ENCODE results near the gene ANXA2. TPM values are rescaled to one million over a fixed set of nuclear protein-coding genes. Genes with fewer than 3 reads are reported as not detected.
A peak's percentile ranks its signal among the peaks of the same experiment; 100 is the strongest.
"Not testable (repeated sequence)": the region's sequence is repeated elsewhere in the genome, so short reads cannot be mapped to it uniquely, and the experiment has no call there.

Gene ANXA2
- total RNA-seq, 1 experiment from 2014 or later, result 3,998 TPM

- in situ Hi-C loops (cut with HindIII; ENCODE audit: low pct_unique_long_range_greater_than_20kb, low sequenced_read_pairs), result no loop called here
- no peak for DNase-seq (ENCODE audit: low read depth)
Measured at GRCh38 chr15:60376677-60377095, 21.1 kb downstream of the ANXA2 start.

GRCh38 chr15:60375306-60375705 is 22.5 kb downstream of the ANXA2 start:
- in situ Hi-C loops (cut with HindIII; ENCODE audit: low pct_unique_long_range_greater_than_20kb, low sequenced_read_pairs), result no loop called here
- no peak for DNase-seq (ENCODE audit: low read depth)

- peak; percentile 99 for DNase-seq (ENCODE audit: low read depth)
- in situ Hi-C loops (cut with HindIII; ENCODE audit: low pct_unique_long_range_greater_than_20kb, low sequenced_read_pairs), result no loop called here
Measured at GRCh38 chr15:60374628-60375081, 23.1 kb downstream of the ANXA2 start.

DNA sequence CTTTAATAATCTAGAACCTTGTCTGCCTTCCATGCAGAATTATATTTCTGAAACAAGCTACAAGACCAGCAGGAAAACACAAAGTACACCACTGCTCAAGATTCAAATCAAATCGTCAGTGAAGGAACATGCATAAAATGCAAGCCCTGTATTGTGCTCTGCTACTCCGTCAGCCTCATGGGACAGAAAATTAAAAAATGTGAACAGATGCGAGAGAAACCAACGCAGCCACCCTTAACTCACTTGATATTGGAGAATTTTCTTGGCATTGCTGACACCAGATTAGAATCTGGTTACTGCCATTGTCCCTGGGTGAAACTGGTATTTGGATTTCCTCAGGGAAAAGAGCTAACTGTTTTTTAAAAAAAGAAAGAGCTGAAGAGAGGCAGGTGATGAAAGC is 23.6 kb downstream of the ANXA2 start:
- no peak for DNase-seq (ENCODE audit: low read depth)
- in situ Hi-C loops (cut with HindIII; ENCODE audit: low pct_unique_long_range_greater_than_20kb, low sequenced_read_pairs), result no loop called here

- in situ Hi-C loops (cut with HindIII; ENCODE audit: low pct_unique_long_range_greater_than_20kb, low sequenced_read_pairs), result no loop called here
- DNase-seq (ENCODE audit: low read depth), result no peak
Measured at GRCh38 chr15:60373745-60374144, 24.0 kb downstream of the ANXA2 start.

DNA sequence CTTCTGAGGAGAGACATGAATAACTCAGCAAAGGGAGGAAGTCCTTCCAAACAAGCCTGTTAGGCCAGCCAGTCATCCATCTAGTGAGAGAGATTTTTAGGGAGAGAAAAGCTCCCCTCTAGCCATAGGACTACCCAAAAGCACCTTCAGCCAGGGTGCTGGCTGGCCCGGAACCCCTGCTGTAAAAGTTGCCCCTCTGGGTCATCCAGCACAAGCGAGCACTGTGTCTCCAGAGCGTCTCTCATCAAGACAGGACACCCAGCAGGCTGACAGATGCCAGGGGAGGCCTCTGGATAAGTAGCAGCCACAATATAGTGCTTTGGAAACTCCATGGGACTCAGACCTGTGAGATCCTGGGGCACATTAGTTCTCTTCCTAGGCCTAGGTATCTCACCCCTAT is 24.5 kb downstream of the ANXA2 start:
- no peak for DNase-seq (ENCODE audit: low read depth)
- in situ Hi-C loops (cut with HindIII; ENCODE audit: low pct_unique_long_range_greater_than_20kb, low sequenced_read_pairs), result no loop called here

GRCh38 chr15:60372756-60373155 is 25.0 kb downstream of the ANXA2 start:
- DNase-seq (ENCODE audit: low read depth), result no peak
- in situ Hi-C loops (cut with HindIII; ENCODE audit: low pct_unique_long_range_greater_than_20kb, low sequenced_read_pairs), result no loop called here

GRCh38 chr15:60372227-60372626 is 25.6 kb downstream of the ANXA2 start:
- in situ Hi-C loops (cut with HindIII; ENCODE audit: low pct_unique_long_range_greater_than_20kb, low sequenced_read_pairs), result no loop called here
- no peak for DNase-seq (ENCODE audit: low read depth)

DNA sequence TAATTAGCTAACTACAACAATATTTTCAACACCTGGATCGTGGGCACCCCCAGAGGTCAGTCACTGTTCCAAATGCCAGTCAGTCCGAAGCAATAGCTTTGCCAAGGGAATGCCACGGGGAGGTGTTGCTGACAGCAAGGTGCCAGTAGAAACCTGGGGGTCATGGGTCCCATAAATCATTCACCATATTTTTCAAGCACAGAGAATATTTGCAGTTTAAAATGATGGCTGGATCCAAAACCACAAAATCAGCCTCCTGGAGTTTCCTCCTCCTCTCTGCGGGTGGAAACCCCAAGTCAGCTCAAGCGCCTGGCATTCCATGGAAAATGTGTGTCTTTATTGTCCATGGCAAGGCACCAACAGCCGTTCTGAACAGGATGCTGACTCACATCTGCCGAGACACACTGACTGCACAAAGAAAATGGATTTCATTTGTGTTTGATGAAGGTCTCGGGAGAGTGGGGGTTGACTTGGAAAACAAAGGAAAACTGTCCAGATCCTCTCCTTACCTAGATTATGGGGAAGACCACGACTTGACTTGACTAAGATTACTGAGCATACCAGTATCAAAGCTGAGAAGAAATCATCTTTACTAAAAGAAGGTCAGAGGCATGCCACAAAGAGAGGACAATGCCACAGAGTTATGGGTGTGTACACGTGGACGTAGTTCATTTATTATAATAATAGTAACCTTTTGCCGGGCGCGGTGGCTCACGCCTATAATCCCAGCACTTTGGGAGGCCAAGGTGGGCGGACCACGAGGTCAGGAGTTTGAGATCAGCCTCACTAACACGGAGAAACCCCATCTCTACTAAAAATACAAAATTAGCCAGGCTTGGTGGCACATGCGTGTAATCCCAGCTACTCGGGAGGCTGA is 26.4 kb downstream of the ANXA2 start:
- in situ Hi-C loops (cut with HindIII; ENCODE audit: low pct_unique_long_range_greater_than_20kb, low sequenced_read_pairs), result no loop called here
- DNase-seq (ENCODE audit: low read depth), result peak; percentile 99

GRCh38 chr15:60370869-60371136 is 27.0 kb downstream of the ANXA2 start:
- DNase-seq (ENCODE audit: low read depth), result no peak
- in situ Hi-C loops (cut with HindIII; ENCODE audit: low pct_unique_long_range_greater_than_20kb, low sequenced_read_pairs), result no loop called here

DNA sequence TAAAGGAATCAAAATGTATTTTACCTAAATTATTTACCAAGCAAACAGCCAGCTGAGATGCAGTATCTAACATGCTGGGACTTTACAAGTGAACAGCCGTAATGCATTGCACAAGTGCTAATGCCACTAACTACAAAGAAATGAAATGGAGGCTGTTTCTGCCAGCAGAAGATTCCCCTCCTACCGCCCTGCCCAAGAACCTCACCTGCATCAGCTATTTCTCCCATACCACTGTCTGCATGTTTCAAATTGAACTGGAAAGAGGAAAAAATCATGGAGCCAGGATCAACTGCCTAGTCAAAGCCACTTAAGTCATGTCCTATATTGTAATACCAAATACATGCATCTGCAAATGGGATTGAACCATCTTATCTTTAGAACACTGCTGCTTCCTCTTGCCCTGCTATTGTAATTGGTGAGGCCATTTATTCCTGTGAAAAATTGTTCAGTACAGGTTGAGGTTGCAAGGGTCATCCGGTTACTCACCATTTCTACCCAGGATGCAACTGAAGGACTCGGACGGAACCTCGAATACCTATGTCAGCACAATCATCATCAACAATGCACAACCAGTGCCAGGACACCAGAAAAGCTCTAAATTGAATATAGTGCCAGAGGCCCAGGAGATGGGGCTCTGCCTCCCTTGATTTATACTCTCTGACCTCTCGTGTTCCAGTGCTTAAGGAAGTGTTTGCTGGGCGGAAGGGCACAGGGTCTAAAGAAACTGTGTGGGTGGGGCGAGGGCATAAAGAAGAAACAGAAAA is 27.5 kb downstream of the ANXA2 start:
- DNase-seq (ENCODE audit: low read depth), result peak; percentile 83
- in situ Hi-C loops (cut with HindIII; ENCODE audit: low pct_unique_long_range_greater_than_20kb, low sequenced_read_pairs), result no loop called here

- in situ Hi-C loops (cut with HindIII; ENCODE audit: low pct_unique_long_range_greater_than_20kb, low sequenced_read_pairs), result no loop called here
- no peak for DNase-seq (ENCODE audit: low read depth)
Measured at GRCh38 chr15:60369696-60370095, 28.1 kb downstream of the ANXA2 start.

DNA sequence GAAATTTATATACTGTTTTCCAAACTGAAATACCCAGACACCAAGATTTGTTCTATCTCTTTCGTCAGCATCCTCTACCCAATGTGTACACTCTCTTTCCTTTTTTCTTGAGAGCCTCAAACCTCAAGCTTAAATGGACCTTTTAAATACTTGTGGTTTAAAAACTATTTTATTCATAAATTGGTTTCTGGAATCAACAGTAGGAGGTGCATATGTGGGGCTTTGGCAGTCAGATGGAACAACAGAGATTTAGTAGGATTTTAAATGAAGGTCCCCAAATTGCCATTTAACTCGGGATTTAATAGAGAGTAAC is 33.2 kb downstream of the ANXA2 start:
- in situ Hi-C loops (cut with HindIII; ENCODE audit: low pct_unique_long_range_greater_than_20kb, low sequenced_read_pairs), result no loop called here

GRCh38 chr15:60363903-60364611 is 33.7 kb downstream of the ANXA2 start:
- DNase-seq (ENCODE audit: low read depth), result no peak
- in situ Hi-C loops (cut with HindIII; ENCODE audit: low pct_unique_long_range_greater_than_20kb, low sequenced_read_pairs), result no loop called here

More for the DNA sequence above, 33.2 kb downstream of the ANXA2 start:
- DNase-seq (ENCODE audit: low read depth), result no peak

DNA sequence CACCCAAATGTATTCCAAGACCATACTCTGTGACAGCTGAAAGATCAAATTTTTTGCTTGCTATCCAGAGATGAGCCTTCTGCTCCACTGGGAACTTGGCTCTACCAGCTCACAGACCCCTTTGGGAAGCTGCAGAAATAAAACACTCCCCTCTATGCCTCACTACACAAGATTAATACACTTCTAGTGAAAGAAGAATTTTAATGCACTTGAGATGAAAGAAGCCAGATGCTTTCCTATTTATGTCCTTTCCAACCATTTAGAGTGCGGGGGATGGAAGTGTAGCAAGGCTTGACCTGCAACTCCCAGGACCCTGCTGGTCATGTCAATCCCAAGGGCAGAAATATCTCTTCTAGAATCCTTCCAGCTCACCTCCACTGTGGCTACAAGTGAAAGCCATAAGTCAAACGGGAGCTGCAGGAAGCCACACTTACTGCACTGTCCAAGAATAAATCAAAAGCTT is 34.7 kb downstream of the ANXA2 start:
- no peak for DNase-seq (ENCODE audit: low read depth)
- in situ Hi-C loops (cut with HindIII; ENCODE audit: low pct_unique_long_range_greater_than_20kb, low sequenced_read_pairs), result no loop called here

GRCh38 chr15:60362321-60363086 is 35.3 kb downstream of the ANXA2 start:
- peak; percentile 53 for DNase-seq (ENCODE audit: low read depth)
- in situ Hi-C loops (cut with HindIII; ENCODE audit: low pct_unique_long_range_greater_than_20kb, low sequenced_read_pairs), result no loop called here

- DNase-seq (ENCODE audit: low read depth); in situ Hi-C loops (cut with HindIII; ENCODE audit: low pct_unique_long_range_greater_than_20kb, low sequenced_read_pairs): not testable (repeated sequence)
Measured at GRCh38 chr15:60359738-60360137, 38.0 kb downstream of the ANXA2 start.

DNA sequence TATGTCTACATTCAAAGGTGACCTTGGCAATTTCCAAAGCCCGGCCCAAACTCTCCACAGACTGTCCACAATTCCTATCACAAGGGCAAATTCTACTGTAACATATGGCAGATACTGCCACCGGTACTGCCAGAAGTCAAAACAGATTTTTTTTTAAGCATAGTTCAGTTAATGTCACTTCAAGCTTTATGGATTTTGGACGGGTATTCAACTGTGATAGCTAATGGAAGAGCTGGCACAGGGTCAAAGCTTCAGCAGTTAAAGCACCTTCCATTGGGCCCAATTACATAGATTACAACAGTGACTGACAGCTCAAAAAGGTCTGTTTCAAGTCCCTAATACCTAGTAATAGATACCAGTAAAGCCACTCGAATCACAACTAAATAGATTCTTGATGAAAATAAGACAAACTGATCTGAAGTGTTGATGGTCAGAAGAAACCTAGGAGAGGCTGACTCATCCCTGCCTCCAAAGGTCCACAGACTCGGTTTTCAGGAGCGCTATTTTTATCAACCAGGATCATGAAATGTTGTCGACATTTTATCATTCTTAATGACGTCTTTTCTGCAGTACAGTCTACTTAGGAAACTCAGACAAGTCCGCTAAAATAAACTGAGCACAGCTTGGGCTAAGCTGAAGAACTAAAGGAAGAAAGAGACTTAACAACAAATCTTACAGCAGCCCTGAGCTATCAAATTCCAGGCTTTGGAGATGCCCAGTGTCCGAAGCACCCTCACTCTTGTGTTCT is 38.7 kb downstream of the ANXA2 start:
- DNase-seq (ENCODE audit: low read depth), result no peak
- in situ Hi-C loops (cut with HindIII; ENCODE audit: low pct_unique_long_range_greater_than_20kb, low sequenced_read_pairs), result no loop called here
